Stimulated activated CD4-positive, alpha-beta T cell treated with anti-CD3 and anti-CD28 coated beads, Interleukin-15, amount 100 ng/mL, for 48 hours (primary cell): ENCODE measurements around the gene LRRC38.
"Not testable (repeated sequence)": the region's sequence is repeated elsewhere in the genome, so short reads cannot be mapped to it uniquely, and the experiment has no call there.

Source experiments
- DNase-seq, 2 donors: peaks; one replicate each; pipeline ENCODE4 v3.0.0-alpha.2; 2020; ENCODE audit warnings: low read depth in 2 of 2

Gene LRRC38

GRCh38 chr1:13465515-13465914, 48.3 kb downstream of the LRRC38 start:
- no peak for DNase-seq

DNA sequence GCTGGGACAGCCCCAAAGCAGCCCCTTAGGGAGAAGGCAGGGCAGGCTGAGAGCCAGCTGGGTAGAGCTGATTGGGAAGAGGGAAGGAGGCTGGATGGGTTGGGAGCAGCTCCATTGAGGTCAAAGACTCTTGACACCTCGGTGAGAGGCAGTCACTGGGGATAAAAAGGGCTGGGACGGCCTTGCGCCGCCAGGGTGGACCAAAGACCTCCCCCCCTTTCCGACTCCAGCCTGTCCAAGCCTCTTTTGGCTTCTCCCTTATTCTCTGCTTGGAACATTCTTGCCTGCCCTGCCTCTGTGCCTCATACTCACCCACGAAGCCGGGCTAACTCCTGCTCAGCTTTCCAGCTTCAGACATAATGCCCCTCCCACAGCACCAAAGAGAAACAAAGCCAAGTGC, 51.1 kb downstream of the LRRC38 start:
- DNase-seq, result no peak

DNA sequence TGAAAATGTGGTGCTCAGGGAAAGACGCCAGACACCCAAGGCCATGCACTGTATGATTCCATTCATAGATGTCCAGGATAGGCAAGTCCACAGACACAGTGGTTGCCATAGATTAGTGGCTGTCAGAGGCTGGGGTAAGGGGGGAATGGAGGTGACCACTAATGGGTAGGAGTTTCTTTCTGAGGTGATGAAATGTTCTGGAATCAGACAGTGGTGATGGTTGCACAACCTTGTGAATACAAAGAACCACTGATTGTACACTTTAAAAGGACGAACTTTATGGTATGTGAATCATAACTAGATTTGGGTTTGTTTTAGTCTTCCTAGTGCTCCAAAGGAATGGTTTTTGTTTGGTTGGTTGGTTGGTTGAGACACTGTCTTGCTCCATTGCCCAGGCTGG, 51.8 kb downstream of the LRRC38 start:
- no peak for DNase-seq

GRCh38 chr1:13456904-13457532, 56.8 kb downstream of the LRRC38 start:
- no peak for DNase-seq

DNA sequence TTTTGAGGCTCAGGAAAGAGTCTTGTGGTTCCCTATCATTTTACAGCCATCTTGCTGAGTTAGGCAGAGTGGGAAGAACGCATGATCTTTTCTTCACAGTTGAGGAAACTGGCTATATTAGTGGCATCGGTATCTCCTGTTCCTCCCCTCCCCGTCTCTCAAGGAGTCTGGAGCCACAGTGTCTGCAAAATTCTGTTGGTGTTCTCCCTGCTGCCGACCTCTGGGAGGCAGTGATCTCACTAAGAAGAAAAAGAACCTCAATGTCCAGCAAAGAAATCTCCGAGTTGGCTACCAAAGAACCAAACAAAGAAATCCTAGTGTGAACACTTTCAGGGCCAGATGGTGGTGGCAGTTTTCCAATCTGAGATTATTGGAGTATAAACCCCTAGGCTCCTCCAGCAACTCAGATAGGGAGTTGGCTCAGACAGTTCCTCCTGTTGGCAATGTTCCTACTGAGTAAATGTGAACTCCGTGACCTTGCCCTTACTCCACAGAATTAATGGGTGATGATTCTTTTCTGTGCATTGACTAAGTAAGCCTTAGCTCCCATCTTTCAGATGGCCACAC, 62.3 kb downstream of the LRRC38 start:
- DNase-seq, result no peak

DNA sequence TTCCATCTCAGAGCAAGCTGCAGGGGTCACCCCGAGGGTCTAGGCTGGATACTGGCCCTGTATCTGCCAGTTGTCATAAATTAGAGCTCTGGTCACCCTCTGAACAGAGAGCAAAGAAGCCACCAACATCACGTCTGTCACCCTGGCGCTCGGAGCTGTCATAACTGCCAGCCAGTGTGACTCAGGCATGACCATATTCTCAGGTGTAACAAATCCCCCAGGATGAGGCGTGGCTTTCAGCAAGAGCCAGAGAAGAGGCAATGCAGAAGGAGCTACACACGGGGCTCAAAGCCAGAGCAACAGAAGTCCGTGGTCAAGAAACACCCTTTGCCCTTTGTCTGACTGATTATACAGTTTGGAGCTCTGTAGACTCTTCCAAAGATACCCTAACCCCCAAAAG, 63.6 kb downstream of the LRRC38 start:
- DNase-seq, result no peak

- no peak for DNase-seq
Measured at GRCh38 chr1:13443335-13443979, 70.3 kb downstream of the LRRC38 start.

GRCh38 chr1:13439104-13439783, 74.6 kb downstream of the LRRC38 start:
- DNase-seq, result not testable (repeated sequence)

DNA sequence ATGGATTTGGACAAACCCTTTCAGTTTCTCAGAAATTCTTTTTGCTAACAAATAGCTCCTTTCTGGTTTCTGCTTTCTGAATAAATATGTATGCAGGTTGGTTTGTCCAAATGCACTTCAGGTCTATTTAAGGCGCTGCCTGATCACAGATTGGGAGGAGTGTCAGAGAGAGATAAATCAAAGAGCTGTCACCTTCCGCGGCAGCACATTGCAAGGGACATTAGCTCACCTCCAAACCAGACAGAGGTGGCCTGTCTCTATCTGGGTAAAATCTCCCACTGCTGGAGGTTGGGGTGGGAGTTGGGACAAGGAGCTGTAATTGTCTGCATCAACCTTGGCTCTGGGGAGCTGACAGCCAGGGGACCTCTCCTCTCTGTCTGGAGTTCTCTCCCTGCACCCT, 78.3 kb downstream of the LRRC38 start:
- no peak for DNase-seq

DNA sequence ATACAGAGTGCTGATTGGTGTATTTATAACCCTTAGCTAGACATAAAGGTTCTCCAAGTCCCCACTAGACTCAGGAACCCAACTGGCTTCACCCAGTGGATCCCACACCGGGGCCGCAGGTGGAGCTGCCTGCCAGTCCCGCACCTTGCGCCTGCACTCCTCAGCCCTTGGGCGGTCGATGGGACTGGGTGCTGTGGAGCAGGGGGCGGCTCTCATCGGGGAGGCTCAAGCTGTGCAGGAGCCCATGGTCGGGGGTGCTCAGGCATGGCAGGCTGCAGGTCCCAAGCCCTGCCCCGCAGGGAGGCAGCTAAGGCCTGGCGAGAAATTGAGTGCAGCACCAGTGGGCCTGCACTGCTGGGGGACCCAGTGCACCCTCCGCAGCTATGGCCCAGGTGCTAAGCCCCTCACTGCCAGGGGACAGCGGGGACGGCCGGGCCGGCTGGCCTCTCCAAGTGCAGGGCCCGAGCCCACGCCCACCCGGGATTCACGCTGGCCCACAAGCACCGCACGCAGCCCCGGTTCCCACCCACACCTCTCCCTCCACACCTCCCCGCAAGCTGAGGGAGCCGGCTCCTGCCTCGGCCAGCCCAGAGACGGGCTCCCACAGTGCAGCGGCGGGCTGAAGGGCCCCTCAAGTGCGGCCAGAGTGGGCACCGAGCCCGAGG, 80.0 kb downstream of the LRRC38 start:
- DNase-seq, result not testable (repeated sequence)

- no peak for DNase-seq
Measured at GRCh38 chr1:13432251-13432650, 81.6 kb downstream of the LRRC38 start.

- DNase-seq, result no peak
Measured at GRCh38 chr1:13430495-13430894, 83.3 kb downstream of the LRRC38 start.
